Omental fat pad (tissue), 4 donors: ENCODE results near the gene ARL14EP. TPM values are rescaled to one million over a fixed set of nuclear protein-coding genes. Genes with fewer than 3 reads are reported as not detected.

Source experiments
- ATAC-seq: fragments of 150-250 bp; one replicate; pipeline ENCODE4 v1.9.1; 2016; ENCODE audit warnings: mild to moderate bottlenecking, moderate library complexity; ENCODE audit not compliant: low FRiP score
- DNase-seq: peaks from one replicate; pipeline ENCODE4 v3.0.0-alpha.2; 2019; ENCODE audit warnings: low spot score
- CTCF ChIP-seq, 3 donors: fragments of 450-650 bp; IDR thresholded peaks; one replicate each; pipeline ENCODE4 v1.5.1; 2016 to 2017; ENCODE audit warnings: antibody characterized with exemption in 3 of 3, mild to moderate bottlenecking in 3 of 3, moderate library complexity in 2 of 3
- total RNA-seq, 4 donors: library from RNA; depleted of rRNA; stranded (reverse); fragments of >200 nt; gene quantifications; one replicate each; pipeline ENCODE4 v1.1.0, GENCODE V29; 2016

Gene ARL14EP
- total RNA-seq, 4 donors from 2014 or later: 19.0 to 24.5 (median 22.7) TPM

GRCh38 chr11:30368394-30368793, 45.5 kb downstream of the ARL14EP start:
- DNase-seq: no peak
- no peak for TF ChIP-seq CTCF (IDR thresholded peaks at IDR 0.05)
- ATAC-seq: no peak

- ATAC-seq: no peak
- no peak for DNase-seq
Measured at GRCh38 chr11:30370164-30370563, 47.3 kb downstream of the ARL14EP start.

GRCh38 chr11:30377347-30377746, 54.4 kb downstream of the ARL14EP start:
- TF ChIP-seq CTCF (IDR thresholded peaks at IDR 0.05): no peak
- ATAC-seq (no peak), DNase-seq (no peak)

More at GRCh38 chr11:30370164-30370563, 47.3 kb downstream of the ARL14EP start:
- TF ChIP-seq CTCF (IDR thresholded peaks at IDR 0.05): no peak

- TF ChIP-seq CTCF (IDR thresholded peaks at IDR 0.05): no peak
- ATAC-seq (no peak), DNase-seq (no peak)
Measured at GRCh38 chr11:30380846-30381245, 57.9 kb downstream of the ARL14EP start.

GRCh38 chr11:30381879-30382278, 59.0 kb downstream of the ARL14EP start:
- ATAC-seq: no peak

More at GRCh38 chr11:30381879-30382278, 59.0 kb downstream of the ARL14EP start:
- DNase-seq: no peak
- no peak for TF ChIP-seq CTCF (IDR thresholded peaks at IDR 0.05)

Other genes starting within 250 kb of the ARL14EP start
- not detected for gene FSHB, start 92.1 kb upstream of the ARL14EP start, total RNA-seq